Measurements from ENCODE around the gene RAD51.

The RAD51 gene

DNA sequence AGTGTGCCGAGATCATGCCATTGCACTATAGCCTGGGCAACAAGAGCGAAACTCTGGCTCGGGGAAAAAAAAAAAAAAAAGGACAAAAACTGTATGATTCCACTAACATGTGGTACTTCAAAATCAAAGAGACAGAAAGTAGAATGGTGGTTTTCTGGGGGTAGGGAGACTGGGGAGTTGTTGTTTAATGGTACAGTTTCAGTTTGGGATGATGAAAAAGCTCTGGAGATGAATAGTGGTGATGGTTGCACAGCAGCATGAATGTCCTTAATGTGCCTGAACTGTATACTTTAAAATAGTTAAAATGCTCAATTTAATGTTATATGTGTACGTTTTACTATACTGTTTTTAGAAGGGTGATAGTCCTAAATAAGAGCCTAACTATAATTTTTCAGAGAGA lies 27.4 kb downstream of the RAD51 start:
- no peak for DNase-seq (ENCODE audit: low read depth, low spot score)

GRCh38 chr15:40722934-40723333 lies 28.0 kb downstream of the RAD51 start:
- DNase-seq (ENCODE audit: low read depth, low spot score) = no peak

DNA sequence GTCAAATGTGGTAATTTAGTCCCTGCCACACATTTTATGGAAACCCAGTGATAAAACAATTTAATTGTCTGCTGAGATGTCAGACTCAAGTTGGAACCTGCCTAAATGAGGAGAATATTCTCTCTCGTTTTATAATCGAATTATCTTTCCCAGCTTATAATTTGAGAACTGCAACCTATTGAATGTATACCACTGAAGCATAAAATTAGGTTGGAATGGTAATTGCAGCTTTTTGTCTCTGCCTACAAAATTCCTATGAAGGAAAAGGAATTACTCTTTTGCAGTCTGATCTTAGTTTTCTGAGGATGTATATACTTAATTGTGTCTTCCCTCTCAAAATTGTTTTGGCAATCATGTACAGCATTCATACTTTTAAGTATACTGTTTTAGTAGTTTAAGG lies 28.9 kb downstream of the RAD51 start:
- DNase-seq (ENCODE audit: low read depth, low spot score) = no peak

DNA sequence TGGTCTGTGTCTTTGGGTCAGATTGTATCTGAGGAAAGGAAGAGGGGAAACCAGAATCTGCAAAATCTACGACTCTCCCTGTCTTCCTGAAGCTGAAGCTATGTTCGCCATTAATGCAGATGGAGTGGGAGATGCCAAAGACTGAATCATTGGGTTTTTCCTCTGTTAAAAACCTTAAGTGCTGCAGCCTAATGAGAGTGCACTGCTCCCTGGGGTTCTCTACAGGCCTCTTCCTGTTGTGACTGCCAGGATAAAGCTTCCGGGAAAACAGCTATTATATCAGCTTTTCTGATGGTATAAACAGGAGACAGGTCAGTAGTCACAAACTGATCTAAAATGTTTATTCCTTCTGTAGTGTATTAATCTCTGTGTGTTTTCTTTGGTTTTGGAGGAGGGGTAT lies 36.1 kb downstream of the RAD51 start:
- DNase-seq (ENCODE audit: low read depth, low spot score) = no peak

DNA sequence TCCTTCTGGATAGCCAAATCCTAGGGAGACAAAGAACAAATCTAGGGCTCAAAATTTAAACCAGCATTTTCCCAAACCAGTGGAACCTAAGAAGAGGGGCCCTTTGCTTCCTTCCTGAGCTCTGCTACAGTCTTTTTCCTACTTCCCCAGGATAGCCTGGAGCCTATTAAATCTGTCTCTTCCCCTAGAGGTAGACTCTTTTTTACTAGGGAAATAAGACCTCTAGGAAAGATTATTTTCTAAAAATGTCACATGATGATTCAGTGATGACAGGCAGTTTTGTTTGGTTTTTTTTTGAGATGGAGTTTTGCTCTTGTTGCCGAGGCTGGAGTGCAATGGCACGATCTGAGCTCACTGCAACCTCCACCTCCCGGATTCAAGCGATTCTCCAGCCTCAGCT lies 41.6 kb downstream of the RAD51 start:
- no peak for DNase-seq (ENCODE audit: low read depth, low spot score)

- DNase-seq (ENCODE audit: low read depth, low spot score) = no peak
Observed at GRCh38 chr15:40737048-40737447, 42.1 kb downstream of the RAD51 start.

- no peak for DNase-seq (ENCODE audit: low read depth, low spot score)
Observed at GRCh38 chr15:40739047-40739446, 44.1 kb downstream of the RAD51 start.

DNA sequence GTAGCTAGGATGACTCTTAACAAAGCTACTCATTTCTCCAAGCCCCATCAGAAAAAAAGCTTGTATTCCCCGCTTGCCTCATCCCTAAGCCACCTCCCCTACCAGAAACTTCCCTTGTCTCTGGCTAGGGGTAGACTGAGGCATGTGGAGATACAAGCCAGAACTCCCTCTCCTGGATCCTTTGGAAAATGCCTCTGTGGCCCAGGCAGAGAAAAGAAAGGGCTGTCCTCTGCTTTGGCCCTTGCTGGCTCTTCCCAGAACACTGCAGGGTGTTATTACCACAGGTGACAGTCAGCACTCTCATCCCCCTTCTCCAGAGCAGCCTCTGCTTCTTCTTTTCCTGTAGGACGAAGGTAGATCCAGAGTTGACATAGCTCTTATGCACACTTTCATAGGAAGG lies 44.9 kb downstream of the RAD51 start:
- no peak for DNase-seq (ENCODE audit: low read depth, low spot score)

- DNase-seq (ENCODE audit: low read depth, low spot score) = no peak
Observed at GRCh38 chr15:40743485-40743901, 48.5 kb downstream of the RAD51 start.

DNA sequence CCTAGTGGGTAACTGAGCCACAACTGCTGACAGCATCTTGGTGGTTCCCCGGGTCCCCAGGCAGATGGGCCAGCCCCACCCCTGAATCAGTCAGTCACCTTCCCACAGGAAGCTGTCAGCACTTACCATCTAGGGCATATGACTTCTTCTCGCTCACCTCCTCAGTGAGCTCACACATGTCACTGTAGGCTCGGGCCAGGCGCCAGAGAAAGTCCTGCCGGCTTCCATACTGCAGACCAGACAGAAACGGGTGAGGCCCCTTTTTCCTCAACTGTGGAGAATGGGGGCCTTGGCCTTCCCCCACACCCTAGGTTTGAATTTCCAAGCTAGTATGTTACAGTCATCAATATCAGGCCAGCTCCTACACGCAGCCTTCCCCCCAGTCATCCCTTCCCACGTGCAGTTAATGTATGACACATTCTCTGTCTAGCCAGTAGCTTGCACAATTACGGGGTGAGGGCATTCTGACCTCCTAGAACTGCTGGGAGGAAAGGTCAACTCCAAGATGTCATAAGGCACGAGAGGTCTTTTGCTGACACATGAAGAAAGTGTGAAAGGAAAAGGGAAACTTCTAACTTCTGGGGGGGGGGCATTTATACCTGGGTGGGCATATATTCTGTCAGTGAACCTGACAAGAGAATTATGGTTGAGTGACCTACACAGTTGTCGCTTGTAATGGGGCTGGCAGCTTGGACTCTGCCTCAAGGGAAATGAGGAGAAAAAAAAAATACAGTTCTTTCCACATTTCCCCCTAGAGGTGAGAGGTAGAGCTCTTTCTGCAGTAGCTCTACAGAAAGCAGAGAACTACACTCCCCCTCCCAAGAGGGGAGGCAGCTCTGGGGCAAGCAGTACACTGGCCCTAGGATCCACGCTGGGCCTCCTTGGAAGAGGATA lies 49.2 kb downstream of the RAD51 start:
- no peak for DNase-seq (ENCODE audit: low read depth, low spot score)

DNA sequence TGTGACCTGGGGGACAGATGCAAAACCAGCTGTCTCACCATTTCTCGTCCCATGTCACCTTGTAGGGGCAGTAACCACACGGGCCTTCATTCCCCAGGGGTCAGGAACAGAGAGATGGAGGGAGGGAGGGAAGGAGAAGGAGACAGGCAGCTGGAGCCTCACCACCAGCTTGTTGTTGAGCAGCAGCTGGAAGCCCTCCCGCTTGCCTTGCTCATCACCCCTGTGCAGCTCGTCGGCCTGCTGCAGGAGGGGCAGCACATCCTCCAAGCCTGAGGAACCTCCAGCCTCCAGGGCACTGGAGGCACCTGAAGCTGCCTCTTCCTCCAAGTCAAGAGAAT lies 49.8 kb downstream of the RAD51 start:
- DNase-seq (ENCODE audit: low read depth, low spot score) = no peak

GRCh38 chr15:40746916-40747418 lies 52.0 kb downstream of the RAD51 start:
- DNase-seq (ENCODE audit: low read depth, low spot score) = no peak

- DNase-seq (ENCODE audit: low read depth, low spot score) = no peak
Observed at GRCh38 chr15:40747685-40748631, 53.0 kb downstream of the RAD51 start.

DNA sequence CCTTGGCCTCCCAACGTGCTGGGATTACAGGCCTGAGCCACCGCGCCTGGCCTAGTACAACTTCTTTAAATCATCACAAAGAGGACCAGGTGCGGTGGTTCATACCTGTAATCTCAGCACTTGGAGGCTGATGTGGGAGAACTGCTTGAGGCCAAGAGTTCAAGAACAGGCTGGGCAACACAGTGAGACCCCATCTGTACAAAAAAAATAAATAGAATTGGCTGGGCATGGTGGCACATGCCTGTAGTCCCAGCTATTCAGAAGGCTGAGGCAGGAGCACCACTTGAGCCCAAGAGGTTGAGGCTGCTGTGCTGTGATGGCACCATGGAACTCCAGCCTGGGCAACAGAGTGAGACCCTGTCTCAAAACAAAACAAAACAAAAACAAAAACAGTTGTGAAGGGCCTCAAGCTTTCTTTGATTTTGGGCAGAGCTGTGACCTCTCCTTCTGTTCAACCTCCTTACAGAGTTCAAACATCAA lies 54.2 kb downstream of the RAD51 start:
- no peak for DNase-seq (ENCODE audit: low read depth, low spot score)

GRCh38 chr15:40750885-40751284 lies 55.9 kb downstream of the RAD51 start:
- DNase-seq (ENCODE audit: low read depth, low spot score) = no peak

DNA sequence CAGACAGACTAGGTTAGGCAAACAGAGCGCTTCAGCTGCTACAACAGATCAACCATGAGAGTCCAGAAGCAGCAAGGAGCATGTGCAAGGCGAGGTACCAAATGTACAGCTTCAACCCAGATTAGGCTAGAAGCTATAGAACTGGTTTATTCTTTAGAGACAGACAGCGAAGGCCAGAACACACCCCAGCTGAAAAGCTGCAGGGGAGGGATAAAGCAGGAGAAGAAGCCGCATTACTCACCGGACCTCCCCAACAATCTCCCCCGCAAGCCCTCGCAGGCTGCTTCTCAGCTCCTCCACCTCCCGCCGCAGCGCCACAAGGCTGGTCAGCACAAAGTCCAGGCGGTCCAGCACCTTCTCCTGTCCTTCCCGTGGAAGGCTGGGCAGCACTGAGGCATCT lies 56.8 kb downstream of the RAD51 start:
- DNase-seq (ENCODE audit: low read depth, low spot score) = no peak

DNA sequence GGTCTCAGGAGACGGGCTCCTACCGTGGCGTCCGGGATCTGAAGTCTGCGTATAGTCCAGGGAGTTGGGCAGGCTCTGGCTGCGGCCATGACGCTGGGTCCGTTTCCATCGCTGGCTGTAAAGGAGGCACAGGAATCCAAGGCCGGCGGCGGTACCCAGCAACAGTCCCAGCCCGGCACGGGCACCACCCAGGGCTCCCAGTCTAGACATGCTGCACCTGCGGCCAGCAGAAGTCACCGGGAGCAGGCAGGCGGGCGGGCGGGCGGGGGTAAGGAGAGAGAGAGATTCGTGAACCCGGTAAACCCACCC lies 59.6 kb downstream of the RAD51 start:
- no peak for DNase-seq (ENCODE audit: low read depth, low spot score)

DNA sequence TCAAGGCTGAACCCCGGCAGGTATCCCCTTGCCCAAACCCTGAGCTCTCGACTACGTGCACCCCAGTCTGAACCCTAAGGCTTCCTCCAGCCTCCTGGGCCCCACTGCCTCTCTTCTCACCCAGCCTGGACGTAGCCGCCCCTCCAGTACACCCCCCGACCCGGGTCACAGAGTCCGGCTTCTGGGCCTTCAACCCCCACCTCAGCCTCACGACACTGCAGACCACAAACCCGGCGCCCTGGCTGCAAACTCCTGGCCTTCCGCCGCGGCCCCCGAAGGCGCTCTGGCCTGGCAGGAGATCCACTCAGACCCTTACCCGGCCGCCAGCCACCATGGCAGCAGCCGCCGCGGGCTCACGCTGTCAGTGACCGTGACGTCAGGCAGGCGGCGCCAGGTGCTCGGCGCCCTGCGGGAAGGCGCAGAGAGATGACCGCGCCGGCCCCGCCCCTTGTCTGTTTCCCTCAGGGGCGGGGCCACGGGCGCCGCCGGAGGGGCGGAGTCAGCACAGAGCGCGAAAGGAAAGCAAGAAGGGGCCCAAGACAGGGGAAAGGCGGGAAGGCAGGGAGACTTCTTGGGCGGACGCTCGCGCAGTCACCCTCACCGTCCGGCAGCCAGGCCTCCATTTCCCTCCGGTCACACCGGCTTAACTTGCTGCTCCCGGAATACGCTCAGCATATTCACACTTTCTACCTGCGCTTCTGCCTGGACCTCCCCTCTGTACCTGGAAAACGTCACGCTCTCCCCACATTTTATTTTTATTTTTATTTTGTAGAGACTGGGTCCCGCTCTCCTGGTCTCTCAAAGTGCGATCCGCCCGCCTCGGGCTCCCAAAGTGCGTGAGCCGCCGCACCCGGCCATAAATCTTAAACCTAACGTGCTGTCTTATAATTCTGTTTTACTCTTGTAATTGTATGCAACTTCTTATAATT lies 60.2 kb downstream of the RAD51 start, which contains the start of gene RMDN3:
Gene RMDN3 (minus strand): TSS at position 372 of the 929 bp plus-strand sequence. CDS start 471 bp downstream, outside the sequence.
- DNase-seq (ENCODE audit: low read depth, low spot score) = peak; percentile 69

DNA sequence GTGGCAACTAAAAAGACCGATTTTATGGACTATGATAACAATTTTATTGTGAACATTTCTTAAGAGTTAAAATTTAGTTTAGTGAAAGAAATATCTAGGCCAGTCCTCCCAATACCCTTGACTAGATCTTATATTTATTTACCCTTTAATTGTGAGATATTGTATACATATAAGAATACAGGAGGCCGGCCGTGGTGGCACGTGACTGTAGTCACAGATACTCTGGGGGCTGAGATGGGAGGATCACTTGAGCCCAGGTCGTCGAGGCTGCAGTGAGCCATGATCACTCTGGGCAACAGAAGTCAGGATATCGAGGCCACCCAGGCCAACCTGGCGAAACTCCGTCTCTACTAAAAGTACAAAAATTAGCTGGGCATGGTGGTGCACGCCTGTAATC lies 60.8 kb downstream of the RAD51 start:
- DNase-seq (ENCODE audit: low read depth, low spot score) = no peak

GRCh38 chr15:40756938-40757337 lies 62.0 kb downstream of the RAD51 start:
- no peak for DNase-seq (ENCODE audit: low read depth, low spot score)

DNA sequence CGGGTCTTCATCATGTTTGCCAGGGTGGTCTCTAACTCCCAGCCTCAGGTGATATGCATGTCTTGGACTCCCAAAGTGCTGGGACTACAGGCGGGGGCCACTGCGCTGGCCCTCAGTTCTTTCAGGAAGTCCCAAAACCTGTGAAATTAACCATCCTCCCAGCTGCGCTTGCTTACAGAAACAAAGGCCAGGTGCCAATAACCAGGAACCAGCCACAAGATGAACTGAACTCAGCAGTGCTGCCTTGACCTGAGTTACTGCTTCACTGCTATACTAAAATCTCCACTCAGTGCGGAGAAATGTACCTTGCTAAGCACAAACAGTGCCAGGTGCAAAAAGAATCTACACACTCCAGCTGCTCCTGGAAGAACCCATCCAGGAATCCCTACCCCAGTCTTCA lies 65.0 kb downstream of the RAD51 start:
- DNase-seq (ENCODE audit: low read depth, low spot score) = no peak
